Measurements from ENCODE around the gene FAM98B. TPM values are rescaled to one million over a fixed set of nuclear protein-coding genes. Genes with fewer than 3 reads are reported as not detected.

Gene FAM98B
- total and polyA plus RNA-seq, 2 experiments from 2014 or later: 10.1 to 32.5 TPM

GRCh38 chr15:38514601-38515000, 60.7 kb downstream of the FAM98B start (continued):
- TF ChIP-seq ZNF462 (CRISPR knock-in tag; IDR thresholded peaks at IDR 0.05) (no peak), STAT1 (IDR thresholded peaks at IDR 0.05; ENCODE audit: unreplicated experiment) (no peak), JUNB (IDR thresholded peaks at IDR 0.05; ENCODE audit: unreplicated experiment) (no peak), NANOG (IDR thresholded peaks at IDR 0.05; ENCODE audit: borderline replicate concordance) (no peak)

- H3K4me1 Mint-ChIP-seq: peaks cover 42% of the 10 kb centered on the region
- no peak for DNase-seq (ENCODE audit: low spot score)
- ATAC-seq: no peak
- peaks cover 3% of the 10 kb centered on the region for H3K27me3 Mint-ChIP-seq (ENCODE audit: insufficient read depth, low read depth, poor library complexity)
- Histone ChIP-seq H2AFZ (no peak overlapping the region), H3K36me3 (ENCODE audit: insufficient read depth) (no peaks in the 10 kb centered on the region), H3K4me1 (ENCODE audit: insufficient read depth) (peaks cover 23% of the 10 kb centered on the region), H3K27me3 (ENCODE audit: insufficient read depth) (no peaks in the 10 kb centered on the region), H3K4me2 (peak overlapping the region; percentile 46; the same call in 1 of the 2 replicates), H3K9me2 (ENCODE audit: insufficient read depth) (no peaks in the 10 kb centered on the region), H3K4me3 (no peak overlapping the region), H4K20me1 (replicated peaks; ENCODE audit: insufficient read depth) (no peaks in the 10 kb centered on the region), H3K27ac (ENCODE audit: low read depth) (no peak overlapping the region), H3F3A (replicated peaks; ENCODE audit: low read depth) (no peaks in the 10 kb centered on the region), H3K79me2 (replicated peaks; ENCODE audit: insufficient read depth) (no peaks in the 10 kb centered on the region)
- peak in 1 of 2 experiments; percentile 14; a peak in 1 of 4 replicates for TF ChIP-seq CTCF (conservative IDR thresholded peaks at IDR 0.05; ENCODE audit: low read depth in 2 of 2)
- no peak for TF ChIP-seq JUNB (IDR thresholded peaks at IDR 0.05; ENCODE audit: unreplicated experiment)
- H3K36me3 Mint-ChIP-seq (ENCODE audit: low read depth): no peaks in the 10 kb centered on the region
- H3K9me3 Mint-ChIP-seq: no peaks in the 10 kb centered on the region
- no peak overlapping the region for H3K4me3 Mint-ChIP-seq
- no peak overlapping the region for H3K27ac Mint-ChIP-seq
Measured at GRCh38 chr15:38516626-38517025, 62.7 kb downstream of the FAM98B start.

Data from GM23338 (cell line).